Superior temporal gyrus (tissue), 1 donor: ENCODE results near the gene DENND1A.
"Not testable (repeated sequence)": the region's sequence is repeated elsewhere in the genome, so short reads cannot be mapped to it uniquely, and the experiment has no call there.

Experiments used
- DNase-seq: peaks from one replicate; pipeline ENCODE4 v3.0.0-alpha.2; 2016; ENCODE audit errors: extremely low spot score

The DENND1A gene

DNA sequence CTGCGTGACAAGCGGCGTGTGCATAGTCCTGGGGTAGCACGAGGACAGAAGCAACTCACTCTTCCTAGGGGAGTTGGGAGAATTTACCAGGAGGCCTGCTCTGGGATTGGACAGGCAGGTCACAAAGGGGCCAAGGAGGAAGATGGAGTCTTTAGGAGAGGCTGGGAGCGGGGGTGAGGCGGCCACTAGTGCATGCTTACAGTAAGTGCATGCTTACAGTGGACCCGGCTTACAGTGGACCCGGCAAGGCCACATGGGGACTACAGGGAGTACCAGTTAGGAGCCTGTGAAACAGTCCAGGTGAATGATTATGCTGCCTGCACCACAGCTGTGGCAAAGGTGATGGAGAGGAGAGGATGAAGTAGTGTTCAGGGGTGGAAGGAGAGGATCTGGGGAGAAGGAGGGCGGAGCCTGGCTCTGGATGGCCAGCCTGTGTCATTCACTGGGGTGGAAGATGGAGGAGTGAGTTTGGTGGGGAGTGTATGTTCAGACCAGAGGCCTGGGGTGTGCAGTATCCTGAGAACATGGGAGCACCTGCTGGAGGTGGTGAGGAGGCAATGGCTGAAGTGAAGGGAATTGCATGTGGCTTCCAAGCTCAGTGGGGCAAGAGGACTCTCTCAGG, 495.2 kb downstream of the DENND1A start:
- no peak for DNase-seq

- DNase-seq = no peak
Observed at GRCh38 chr9:123432331-123433236, 497.3 kb downstream of the DENND1A start.

GRCh38 chr9:123431581-123431980, 498.3 kb downstream of the DENND1A start:
- no peak for DNase-seq

DNA sequence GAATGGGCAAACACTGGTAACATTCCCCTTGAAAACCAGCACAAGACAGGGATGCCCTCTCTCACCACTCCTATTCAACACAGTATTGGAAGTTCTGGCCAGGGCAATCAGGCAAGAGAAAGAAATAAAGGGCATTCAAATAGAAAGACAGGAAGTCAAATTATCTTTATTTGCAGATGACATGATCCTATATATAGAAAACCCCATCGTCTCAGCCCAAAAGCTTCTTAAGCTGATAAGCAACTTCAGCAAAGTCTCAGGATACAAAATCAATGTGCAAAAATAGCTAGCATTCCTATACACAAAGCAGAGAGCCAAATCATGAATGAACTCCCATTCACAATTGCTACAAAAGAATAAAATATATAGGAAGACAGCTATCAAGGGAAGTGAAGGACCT, 501.5 kb downstream of the DENND1A start:
- DNase-seq = not testable (repeated sequence)

GRCh38 chr9:123426406-123426805, 503.5 kb downstream of the DENND1A start:
- no peak for DNase-seq

DNA sequence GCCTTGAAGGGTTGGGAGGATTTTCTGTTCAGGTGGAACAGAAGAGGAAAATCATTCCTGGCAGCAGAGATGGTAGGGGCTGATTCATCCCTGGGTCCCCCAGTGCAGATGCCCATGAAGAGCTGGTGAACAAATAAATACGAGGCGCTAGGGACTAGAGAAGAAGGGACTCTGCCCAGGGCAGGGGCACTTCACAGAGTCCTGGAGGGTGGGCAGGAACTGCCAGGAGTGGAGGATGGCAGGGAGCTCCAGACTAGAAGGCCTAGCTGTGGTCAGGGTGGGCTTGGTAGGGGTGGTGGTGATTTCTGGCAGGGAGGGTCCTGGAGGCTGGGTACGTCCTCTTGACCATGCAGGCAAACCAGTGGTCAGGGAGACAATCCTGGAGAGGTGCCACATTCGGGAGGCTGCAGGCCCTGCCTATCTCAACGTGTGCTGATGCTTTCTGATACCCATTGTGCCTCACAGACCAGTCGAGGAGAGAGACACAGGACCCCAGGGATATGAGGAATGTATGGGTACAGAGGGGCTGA, 504.0 kb downstream of the DENND1A start:
- DNase-seq = no peak

- DNase-seq = no peak
Observed at GRCh38 chr9:123425261-123425821, 504.6 kb downstream of the DENND1A start.

DNA sequence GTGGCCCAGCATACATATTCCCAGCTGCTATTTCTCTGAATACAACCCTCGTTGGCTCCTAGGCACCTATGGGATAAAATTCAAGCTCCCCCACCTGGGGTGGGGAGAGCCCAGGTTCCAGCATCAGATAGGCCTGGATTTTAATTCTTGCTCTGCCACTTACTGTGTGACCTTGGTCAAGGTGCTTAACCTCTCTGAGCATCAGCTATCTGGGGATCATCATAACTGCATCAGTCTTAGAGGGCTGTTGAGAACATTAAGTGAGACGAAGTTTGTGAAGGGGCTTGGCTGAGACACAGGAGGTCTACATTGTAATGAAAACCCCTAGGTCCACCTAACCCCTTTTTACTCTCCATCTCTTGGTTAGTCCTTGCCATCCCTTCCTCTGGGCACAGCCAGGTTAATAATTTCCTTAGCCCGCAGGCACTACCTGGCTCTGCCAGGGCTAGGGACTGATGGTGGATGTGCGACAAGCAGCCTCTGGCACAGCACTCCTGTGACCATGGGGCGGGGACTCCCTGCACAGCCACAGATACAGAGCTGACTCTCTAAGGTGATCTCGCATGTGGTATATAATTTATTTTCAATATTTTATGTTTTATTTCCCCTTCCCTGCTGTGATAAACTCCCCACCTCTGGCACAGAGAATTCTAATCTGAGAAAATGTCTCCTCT, 505.2 kb downstream of the DENND1A start:
- DNase-seq = no peak

GRCh38 chr9:123424131-123424530, 505.8 kb downstream of the DENND1A start:
- DNase-seq = no peak

- no peak for DNase-seq
Observed at GRCh38 chr9:123423311-123423640, 506.6 kb downstream of the DENND1A start.

DNA sequence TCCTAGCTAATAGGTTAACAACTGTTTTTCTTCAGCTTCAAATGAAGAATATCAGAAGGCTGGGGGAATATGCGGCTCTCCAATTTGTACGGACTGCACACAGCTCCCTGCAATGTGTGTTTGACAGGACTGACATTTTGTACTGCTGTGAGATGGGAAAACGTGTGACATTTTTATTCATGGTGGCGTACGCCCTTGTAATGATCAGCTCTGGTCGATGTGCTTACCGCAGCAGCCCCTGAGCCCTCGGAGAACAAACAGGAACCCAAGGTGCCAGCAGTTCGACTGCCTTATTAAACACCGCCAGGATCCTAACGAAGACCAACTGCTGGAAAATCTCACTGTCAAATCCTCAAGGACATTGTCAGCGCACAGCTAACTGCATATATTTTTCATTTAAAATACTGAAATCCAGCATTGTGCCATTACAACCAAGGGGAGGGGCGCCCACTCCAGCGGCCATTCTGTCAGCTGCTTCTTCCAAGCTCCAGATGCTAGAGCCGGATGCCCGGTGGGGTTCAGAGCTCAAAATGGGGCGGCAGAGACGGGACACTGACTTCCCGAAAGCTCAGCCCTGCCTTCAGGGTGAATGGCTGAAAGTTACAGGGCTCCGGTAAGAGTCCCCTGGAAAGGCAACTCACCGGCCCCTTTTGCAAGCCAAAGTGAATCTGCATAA, 507.2 kb downstream of the DENND1A start:
- no peak for DNase-seq

GRCh38 chr9:123421801-123422455, 508.0 kb downstream of the DENND1A start:
- no peak for DNase-seq

GRCh38 chr9:123421186-123421585, 508.7 kb downstream of the DENND1A start:
- no peak for DNase-seq

DNA sequence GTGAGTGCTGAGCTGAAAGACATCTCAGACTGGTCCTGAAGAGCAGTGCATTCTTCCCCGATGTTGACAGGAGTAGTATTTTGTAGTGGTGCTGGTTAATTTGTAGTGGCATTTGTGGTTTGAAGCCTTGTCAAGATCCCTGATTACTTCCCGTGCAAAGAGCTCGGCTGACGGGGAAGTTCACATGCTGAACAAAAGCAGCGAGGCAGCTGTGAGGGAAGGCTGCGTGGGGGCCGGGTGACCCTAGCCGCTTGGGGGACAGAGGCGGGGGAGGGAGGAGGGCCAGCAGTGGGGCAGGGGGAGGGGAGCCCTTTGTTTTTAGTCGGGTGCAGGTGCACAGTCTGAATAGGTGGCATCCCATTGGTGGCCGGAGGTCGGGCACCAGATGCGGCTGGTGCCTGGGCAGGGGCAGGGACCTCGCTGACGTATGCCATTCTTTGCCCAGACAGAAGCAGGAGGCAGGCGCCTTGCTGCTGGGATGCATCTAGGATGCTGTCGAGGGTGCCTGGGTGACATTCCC, 509.3 kb downstream of the DENND1A start:
- no peak for DNase-seq

DNA sequence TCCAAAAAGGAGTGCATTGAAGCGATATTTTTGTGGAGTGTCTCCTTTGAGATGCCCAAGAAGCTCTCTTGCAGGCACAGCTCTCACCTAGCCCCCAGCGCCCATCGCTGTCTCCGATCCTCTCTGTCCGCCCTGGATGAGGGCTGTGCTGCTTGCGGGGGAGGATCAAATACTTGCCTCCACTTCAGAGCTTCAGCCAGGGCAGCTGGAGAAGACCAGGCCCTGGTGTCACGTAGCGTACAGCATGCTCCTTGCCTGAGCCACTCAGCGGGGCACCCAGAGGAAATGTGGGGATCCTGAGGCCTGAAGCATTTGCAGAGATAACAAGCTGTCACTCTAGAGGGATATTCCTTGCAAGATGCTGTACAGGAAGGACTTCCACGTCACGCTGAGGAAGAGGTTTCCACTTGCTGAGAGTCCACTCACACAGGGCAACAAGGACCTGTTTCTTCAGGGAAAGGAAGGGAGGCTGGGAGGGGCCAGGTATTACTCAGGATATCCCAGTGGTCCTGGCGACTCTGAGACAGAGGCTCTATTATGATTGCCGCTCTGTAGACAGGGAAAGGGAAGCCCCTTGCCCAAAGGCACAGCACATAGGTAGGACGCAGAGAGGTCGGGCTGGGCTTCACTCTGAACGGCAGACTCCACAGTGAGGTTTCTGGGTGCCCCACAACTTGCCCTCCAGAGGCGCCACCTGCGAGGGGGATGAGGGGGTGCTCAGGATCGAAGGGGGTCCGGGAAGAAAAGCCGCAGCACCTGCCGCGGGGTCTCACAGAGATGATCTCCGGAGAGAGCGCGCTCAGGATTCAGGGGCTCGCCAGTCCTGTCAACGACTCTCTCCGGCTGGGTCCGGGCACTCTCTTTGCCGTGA, 510.0 kb downstream of the DENND1A start:
- DNase-seq = no peak

DNA sequence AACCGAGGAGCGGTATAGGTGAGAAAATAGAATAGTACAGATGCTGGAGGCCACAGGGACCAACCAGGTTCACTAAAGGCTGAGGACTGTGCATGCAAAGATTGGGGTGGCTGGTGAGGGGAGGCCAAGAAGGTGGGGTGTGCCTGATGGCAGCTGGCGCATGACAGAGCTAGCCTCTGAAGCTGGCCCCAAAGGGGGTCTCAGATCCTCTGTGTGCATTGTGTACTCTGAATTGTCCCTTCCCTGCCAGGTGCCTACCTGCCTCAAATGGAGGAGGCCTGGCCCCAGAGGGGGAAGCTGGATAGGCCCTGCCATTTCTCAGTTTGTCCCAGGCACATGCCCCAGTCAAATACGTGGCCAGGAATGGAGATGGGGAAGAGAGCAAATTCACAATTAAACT, 510.8 kb downstream of the DENND1A start:
- DNase-seq = no peak

- no peak for DNase-seq
Observed at GRCh38 chr9:123418506-123418905, 511.4 kb downstream of the DENND1A start.

GRCh38 chr9:123418052-123418430, 511.9 kb downstream of the DENND1A start:
- no peak for DNase-seq

DNA sequence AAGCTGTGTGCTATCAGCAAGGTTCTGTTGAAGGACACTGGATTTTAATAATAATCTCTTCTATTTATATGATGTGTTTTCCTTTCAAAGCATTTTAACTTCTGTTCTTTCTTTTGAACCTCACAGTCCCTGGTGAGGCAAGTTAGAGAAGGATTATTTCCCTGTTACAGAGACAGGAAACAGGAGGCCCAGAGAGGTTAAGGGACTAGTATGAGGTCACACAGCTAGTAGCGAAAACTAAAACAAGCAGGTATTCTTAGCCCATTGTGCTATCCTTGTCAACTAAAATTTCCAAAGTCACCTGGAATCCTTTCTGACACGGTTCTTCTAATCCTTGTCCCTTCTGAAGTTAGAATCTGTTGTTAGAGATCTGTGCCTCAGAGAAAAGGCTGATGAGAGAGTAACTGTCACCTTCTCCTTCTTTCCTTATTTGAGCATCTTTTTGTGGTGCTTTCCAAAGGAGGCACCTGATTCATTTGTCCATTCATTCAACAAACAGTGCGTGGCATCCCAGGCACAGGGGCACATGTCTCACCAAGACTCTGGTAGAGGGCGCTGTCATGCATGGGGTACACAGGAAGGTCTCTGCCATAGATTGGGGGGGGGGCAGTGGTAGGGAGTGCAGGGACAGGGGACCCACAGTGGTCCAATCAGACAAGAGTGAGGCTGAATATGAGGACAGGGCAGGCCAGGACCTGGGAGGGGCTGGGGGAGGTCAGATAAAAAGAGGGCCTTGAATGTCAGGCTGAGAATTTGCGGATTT, 512.5 kb downstream of the DENND1A start:
- no peak for DNase-seq
